Measurements from ENCODE around the gene RCN2. TPM values are rescaled to one million over a fixed set of nuclear protein-coding genes. Genes with fewer than 3 reads are reported as not detected.

RCN2 gene
- total RNA-seq, 4 donors from 2014 or later, result 38.8 to 56.1 (median 50.2) TPM

GRCh38 chr15:77001966-77002365 lies 70.4 kb downstream of the RCN2 start:
- TF ChIP-seq CTCF (IDR thresholded peaks at IDR 0.05; ENCODE audit: low read depth), result no peak

- no peak for TF ChIP-seq CTCF (IDR thresholded peaks at IDR 0.05; ENCODE audit: low read depth)
Measured at GRCh38 chr15:77002436-77002835, 70.9 kb downstream of the RCN2 start.

- TF ChIP-seq CTCF (IDR thresholded peaks at IDR 0.05; ENCODE audit: low read depth), result no peak
Measured at GRCh38 chr15:77002954-77003912, 71.7 kb downstream of the RCN2 start.

Small RNAs within 50 kb of the gene (small RNA-seq; reads per million reads assigned to genes)
- gene RN7SL278P, result not detected

Other genes starting within 250 kb of the RCN2 start
- gene SCAPER, start 26.4 kb upstream of the RCN2 start, total RNA-seq, result 10 to 100 TPM; 23.5 to 27.7 (median 24.2) TPM
- gene PSTPIP1, start 63.4 kb downstream of the RCN2 start, total RNA-seq, result 10 to 100 TPM in 3 of 4 donors, 1 to 10 TPM in 1; 6.7 to 37.7 (median 26.7) TPM
- gene TSPAN3, start 139.4 kb downstream of the RCN2 start, total RNA-seq, result 100 to 1,000 TPM; 274 to 484 (median 372) TPM